Measurements from ENCODE around the gene DPP6. TPM values are rescaled to one million over a fixed set of nuclear protein-coding genes. Genes with fewer than 3 reads are reported as not detected.

DPP6 gene
- total and polyA plus RNA-seq, 8 donors: 1.0 to 11.2 (median 2.6) TPM

GRCh38 chr7:154415709-154416399 lies 363.7 kb downstream of the DPP6 start:
- 63 to 77% methylated on average over 6 of the region's 6 CpGs for WGBS, 2 donors
- TF ChIP-seq, protein P1, sequence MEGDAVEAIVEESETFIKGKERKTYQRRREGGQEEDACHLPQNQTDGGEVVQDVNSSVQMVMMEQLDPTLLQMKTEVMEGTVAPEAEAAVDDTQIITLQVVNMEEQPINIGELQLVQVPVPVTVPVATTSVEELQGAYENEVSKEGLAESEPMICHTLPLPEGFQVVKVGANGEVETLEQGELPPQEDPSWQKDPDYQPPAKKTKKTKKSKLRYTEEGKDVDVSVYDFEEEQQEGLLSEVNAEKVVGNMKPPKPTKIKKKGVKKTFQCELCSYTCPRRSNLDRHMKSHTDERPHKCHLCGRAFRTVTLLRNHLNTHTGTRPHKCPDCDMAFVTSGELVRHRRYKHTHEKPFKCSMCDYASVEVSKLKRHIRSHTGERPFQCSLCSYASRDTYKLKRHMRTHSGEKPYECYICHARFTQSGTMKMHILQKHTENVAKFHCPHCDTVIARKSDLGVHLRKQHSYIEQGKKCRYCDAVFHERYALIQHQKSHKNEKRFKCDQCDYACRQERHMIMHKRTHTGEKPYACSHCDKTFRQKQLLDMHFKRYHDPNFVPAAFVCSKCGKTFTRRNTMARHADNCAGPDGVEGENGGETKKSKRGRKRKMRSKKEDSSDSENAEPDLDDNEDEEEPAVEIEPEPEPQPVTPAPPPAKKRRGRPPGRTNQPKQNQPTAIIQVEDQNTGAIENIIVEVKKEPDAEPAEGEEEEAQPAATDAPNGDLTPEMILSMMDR (IDR thresholded peaks at IDR 0.05): no peak
- no peak for ATAC-seq

GRCh38 chr7:154416714-154417113 lies 364.5 kb downstream of the DPP6 start:
- H3K4me3 ChIP-seq: no peak overlapping the region
- H3K27ac ChIP-seq: no peak overlapping the region
- WGBS, 2 donors: 34 to 46% methylated on average over 6 of the region's 6 CpGs
- H3K27me3 ChIP-seq: peaks cover 0 to 3% (median 0%) of the 10 kb centered on the region in 4 donors
- H3K9me3 ChIP-seq: no peaks in the 10 kb centered on the region
- no peaks in the 10 kb centered on the region for H3K4me1 ChIP-seq
- DNase-seq (no peak), ATAC-seq (no peak), FAIRE-seq (no peak)
- no peaks in the 10 kb centered on the region for H3K36me3 ChIP-seq
- TF ChIP-seq, protein P1 (IDR thresholded peaks at IDR 0.05): no peak
- intact Hi-C loops (cut with DNase I): no loop called here

More at GRCh38 chr7:154415709-154416399, 363.7 kb downstream of the DPP6 start:
- H3K9me3 ChIP-seq: no peaks in the 10 kb centered on the region
- no peak overlapping the region for H3K27ac ChIP-seq
- FAIRE-seq: no peak
- intact Hi-C loops (cut with DNase I): no loop called here
- peaks cover 0 to 3% (median 0%) of the 10 kb centered on the region in 4 donors for H3K27me3 ChIP-seq
- no peak overlapping the region for H3K4me3 ChIP-seq
- H3K4me1 ChIP-seq: no peaks in the 10 kb centered on the region
- DNase-seq: no peak
- no peaks in the 10 kb centered on the region for H3K36me3 ChIP-seq

- WGBS, 2 donors: 63 to 77% methylated on average over 10 of the region's 10 CpGs
- FAIRE-seq: no peak
- Histone ChIP-seq H3K4me3 (no peak overlapping the region), H3K9me3 (no peaks in the 10 kb centered on the region), H3K4me1 (peaks cover 0 to 7% (median 0%) of the 10 kb centered on the region in 3 donors), H3K36me3 (no peaks in the 10 kb centered on the region), H3K27me3 (peaks cover 0 to 2% (median 0%) of the 10 kb centered on the region in 4 donors), H3K27ac (no peak overlapping the region)
- TF ChIP-seq, protein P1 (IDR thresholded peaks at IDR 0.05): no peak
- ATAC-seq: no peak
- no peak for DNase-seq
- intact Hi-C loops (cut with DNase I): no loop called here
Observed at GRCh38 chr7:154419344-154419743, 367.1 kb downstream of the DPP6 start.

DNA sequence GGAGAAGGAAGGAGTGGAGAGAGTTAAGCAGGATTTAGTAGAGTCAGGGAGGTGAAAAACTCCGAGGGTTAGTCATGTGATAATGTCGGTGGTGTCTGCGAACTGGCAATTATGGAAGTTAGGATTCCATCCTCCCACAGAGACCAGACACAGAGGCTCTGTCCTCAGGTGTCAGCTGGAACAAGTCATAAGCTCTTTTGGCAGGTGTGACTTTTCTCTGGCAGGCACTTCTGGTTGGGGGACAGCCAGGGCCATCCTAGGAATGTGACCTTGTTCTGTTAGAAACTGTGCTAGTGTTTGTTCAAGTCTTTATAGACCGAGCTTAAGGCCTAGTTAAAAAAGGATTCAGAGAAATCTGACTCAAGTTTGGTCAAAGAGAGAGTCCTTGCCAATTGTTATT lies 371.0 kb downstream of the DPP6 start:
- DNase-seq (peak in 1 of 6 donors; percentile 25), ATAC-seq (peak in 2 of 4 donors; percentile 63 to 71), FAIRE-seq (no peak)
- TF ChIP-seq, protein P1 (IDR thresholded peaks at IDR 0.05): no peak
- 5 to 9% methylated on average over 4 of the region's 4 CpGs for WGBS, 2 donors
- Histone ChIP-seq H3K27ac (no peak overlapping the region), H3K4me1 (peaks cover 0 to 7% (median 0%) of the 10 kb centered on the region in 3 donors), H3K36me3 (no peaks in the 10 kb centered on the region), H3K9me3 (peaks cover 0 to 2% (median 0%) of the 10 kb centered on the region in 4 donors), H3K4me3 (no peak overlapping the region), H3K27me3 (no peaks in the 10 kb centered on the region)
- intact Hi-C loops (cut with DNase I): no loop called here

GRCh38 chr7:154424350-154424749 lies 372.2 kb downstream of the DPP6 start:
- H3K27ac ChIP-seq: no peak overlapping the region
- peaks cover 0 to 3% (median 0%) of the 10 kb centered on the region in 4 donors for H3K9me3 ChIP-seq
- no peak for DNase-seq
- TF ChIP-seq, protein P1 (IDR thresholded peaks at IDR 0.05): no peak
- 76 to 83% methylated on average over 8 of the region's 8 CpGs for WGBS, 2 donors
- intact Hi-C loops (cut with DNase I): no loop called here
- no peak overlapping the region for H3K4me3 ChIP-seq
- no peak for FAIRE-seq
- no peaks in the 10 kb centered on the region for H3K36me3 ChIP-seq
- no peaks in the 10 kb centered on the region for H3K27me3 ChIP-seq
- no peak for ATAC-seq
- peaks cover 0 to 7% (median 0%) of the 10 kb centered on the region in 3 donors for H3K4me1 ChIP-seq
